Parathyroid adenoma (tissue), 2 donors: ENCODE results near the gene FAM124B.

Experiments
- H2AFZ ChIP-seq: fragments of 300-600 bp; sonication (generic); one replicate; pipeline ENCODE4 v1.7.0; 2017; ENCODE audit warnings: antibody characterized with exemption, mild to moderate bottlenecking
- H3K27ac ChIP-seq: fragments of 300-600 bp; sonication (generic); one replicate; pipeline ENCODE4 v1.7.0; 2017
- H3K27me3 ChIP-seq: fragments of 300-600 bp; sonication (generic); one replicate; pipeline ENCODE4 v1.7.0; 2017; ENCODE audit warnings: low read length; ENCODE audit not compliant: control insufficient read depth, insufficient read depth
- H3K36me3 ChIP-seq: fragments of 300-600 bp; sonication (generic); one replicate; pipeline ENCODE4 v1.7.0; 2017; ENCODE audit warnings: low read length; ENCODE audit not compliant: control insufficient read depth, insufficient read depth
- H3K4me1 ChIP-seq: fragments of 300-600 bp; sonication (generic); one replicate; pipeline ENCODE4 v1.7.0; 2017; ENCODE audit warnings: control low read depth
- H3K4me2 ChIP-seq: fragments of 300-600 bp; sonication (generic); one replicate; pipeline ENCODE4 v1.7.0; 2017; ENCODE audit warnings: low read length
- H3K4me3 ChIP-seq: fragments of 300-600 bp; sonication (generic); one replicate; pipeline ENCODE4 v1.7.0; 2017; ENCODE audit warnings: low read depth, low read length
- H3K79me2 ChIP-seq: fragments of 300-600 bp; sonication (generic); one replicate; pipeline ENCODE4 v1.7.0; 2017; ENCODE audit warnings: control low read depth
- H3K9ac ChIP-seq: fragments of 300-600 bp; sonication (generic); one replicate; pipeline ENCODE4 v1.7.0; 2017; ENCODE audit warnings: mild to moderate bottlenecking
- H3K9me3 ChIP-seq: fragments of 300-600 bp; sonication (generic); one replicate; pipeline ENCODE4 v1.7.0; 2017; ENCODE audit warnings: low read length; ENCODE audit not compliant: control insufficient read depth
- CTCF ChIP-seq: fragments of 300-600 bp; sonication (generic); IDR thresholded peaks from one replicate; pipeline ENCODE4 v1.7.0; 2017; ENCODE audit warnings: antibody characterized with exemption, mild to moderate bottlenecking
- donor health status: primary hyperparathyroidism.

The FAM124B gene

GRCh38 chr2:224434618-224435017 lies 32.7 kb upstream of the FAM124B start:
- Histone ChIP-seq H3K4me2 (no peak overlapping the region), H3K79me2 (no peaks in the 10 kb centered on the region), H3K36me3 (no peaks in the 10 kb centered on the region), H2AFZ (peak overlapping the region; percentile 1), H3K9ac (no peak overlapping the region), H3K9me3 (no peaks in the 10 kb centered on the region), H3K27me3 (no peaks in the 10 kb centered on the region), H3K4me1 (peaks cover 10% of the 10 kb centered on the region), H3K4me3 (no peak overlapping the region), H3K27ac (no peak overlapping the region)
- TF ChIP-seq CTCF = no peak

GRCh38 chr2:224433442-224433841 lies 31.5 kb upstream of the FAM124B start:
- Histone ChIP-seq H3K4me3 (no peak overlapping the region), H2AFZ (no peak overlapping the region), H3K9me3 (no peaks in the 10 kb centered on the region), H3K4me1 (peaks cover 10% of the 10 kb centered on the region), H3K27ac (no peak overlapping the region), H3K36me3 (no peaks in the 10 kb centered on the region), H3K4me2 (no peak overlapping the region), H3K9ac (no peak overlapping the region), H3K79me2 (no peaks in the 10 kb centered on the region), H3K27me3 (no peaks in the 10 kb centered on the region)
- TF ChIP-seq CTCF = no peak

GRCh38 chr2:224432003-224432579 lies 30.2 kb upstream of the FAM124B start:
- H3K36me3 ChIP-seq = no peaks in the 10 kb centered on the region
- peaks cover 10% of the 10 kb centered on the region for H3K4me1 ChIP-seq
- no peak overlapping the region for H3K27ac ChIP-seq
- no peak overlapping the region for H3K4me2 ChIP-seq
- no peak for TF ChIP-seq CTCF
- H3K27me3 ChIP-seq = no peaks in the 10 kb centered on the region
- H3K79me2 ChIP-seq = no peaks in the 10 kb centered on the region
- no peak overlapping the region for H2AFZ ChIP-seq
- no peak overlapping the region for H3K9ac ChIP-seq
- no peak overlapping the region for H3K4me3 ChIP-seq
- H3K9me3 ChIP-seq = no peaks in the 10 kb centered on the region

- H3K27me3 ChIP-seq = no peaks in the 10 kb centered on the region
- no peak for TF ChIP-seq CTCF
- no peak overlapping the region for H3K4me2 ChIP-seq
- no peak overlapping the region for H3K9ac ChIP-seq
- no peak overlapping the region for H3K4me3 ChIP-seq
- H3K4me1 ChIP-seq = peaks cover 2% of the 10 kb centered on the region
- H3K9me3 ChIP-seq = no peaks in the 10 kb centered on the region
- no peaks in the 10 kb centered on the region for H3K79me2 ChIP-seq
- no peaks in the 10 kb centered on the region for H3K36me3 ChIP-seq
- peak overlapping the region; percentile 19 for H2AFZ ChIP-seq
- H3K27ac ChIP-seq = no peak overlapping the region
Measured at GRCh38 chr2:224429441-224429810, 27.5 kb upstream of the FAM124B start.

GRCh38 chr2:224428787-224429440 lies 27.0 kb upstream of the FAM124B start:
- Histone ChIP-seq H3K79me2 (no peaks in the 10 kb centered on the region), H3K27me3 (no peaks in the 10 kb centered on the region), H3K36me3 (no peaks in the 10 kb centered on the region), H2AFZ (peak overlapping the region; percentile 19), H3K27ac (no peak overlapping the region), H3K4me1 (no peaks in the 10 kb centered on the region), H3K4me2 (no peak overlapping the region), H3K9ac (no peak overlapping the region), H3K9me3 (no peaks in the 10 kb centered on the region), H3K4me3 (no peak overlapping the region)
- no peak for TF ChIP-seq CTCF
